Transverse colon (tissue), 4 donors: ENCODE results near the gene TLL1. TPM values are rescaled to one million over a fixed set of nuclear protein-coding genes. Genes with fewer than 3 reads are reported as not detected.

Experiments
- DNase-seq: peaks from one replicate; pipeline ENCODE4 v3.0.0-alpha.2; 2019
- H3K27ac ChIP-seq, 4 donors: fragments of 200-600 bp; sonication (generic); 2 replicates each; pipeline ENCODE4 v1.5.1; 2016 to 2018; ENCODE audit warnings: inconsistent platforms in 4 of 4
- H3K27me3 ChIP-seq: fragments of 200-600 bp; sonication (generic); 2 replicates; pipeline ENCODE4 v1.5.1; 2017; ENCODE audit warnings: inconsistent platforms
- H3K36me3 ChIP-seq, 4 donors: fragments of 200-600 bp; sonication (generic); 2 replicates each; pipeline ENCODE4 v1.5.1; 2017 to 2019; ENCODE audit warnings: inconsistent platforms in 4 of 4
- H3K4me1 ChIP-seq, 4 donors: fragments of 200-600 bp; sonication (generic); 2 replicates each; pipeline ENCODE4 v1.5.1; 2017 to 2020; ENCODE audit warnings: inconsistent platforms in 4 of 4
- H3K4me3 ChIP-seq, 4 donors: fragments of 200-600 bp; sonication (generic); 1 replicate in 1 of 4; 2 replicates in 3 of 4; pipeline versions ENCODE4 v1.5.1 to v1.6.1; 2017 to 2019; ENCODE audit warnings: inconsistent platforms in 4 of 4
- H3K9me3 ChIP-seq, 2 donors: fragments of 200-600 bp; sonication (generic); 2 replicates each; pipeline ENCODE4 v1.5.1; 2017 to 2019; ENCODE audit warnings: inconsistent platforms in 2 of 2
- EP300 ChIP-seq: sonication (generic); formaldehyde crosslinking; IDR thresholded peaks from one replicate; pipeline ENCODE4 v1.6.1; 2017; ENCODE audit warnings: antibody characterized with exemption, low read depth
- POLR2A ChIP-seq: fragments of 450-650 bp; IDR thresholded peaks from one replicate; pipeline ENCODE4 v1.6.1; 2016; ENCODE audit warnings: antibody characterized with exemption, mild to moderate bottlenecking, moderate library complexity
- POLR2AphosphoS5 ChIP-seq, 3 donors: sonication (generic); formaldehyde crosslinking; IDR thresholded peaks; one replicate each; pipeline ENCODE4 v1.6.1; 2016; ENCODE audit warnings: antibody characterized with exemption in 3 of 3
- WGBS, 2 donors: methylation state at CpG; one replicate each; pipeline ENCODE4 v1.1.5; 2018; ENCODE audit warnings: low coverage in 1 of 2; 5-methylcytosine and 5-hydroxymethylcytosine counted together
- in situ Hi-C, 4 donors: fragments of 200-750 bp; cut with MboI; loops; one replicate each; pipeline versions ENCODE4 v1.15.0 to v1.15.1; 2017; ENCODE audit warnings: low sequenced_read_pairs in 3 of 4, low pct_ligation_motif_present in 1 of 4, low pct_unique_long_range_greater_than_20kb in 1 of 4
- intact Hi-C: fragments of 100-400 bp; cut with DNase I; formaldehyde crosslinking; loops from one replicate; pipeline ENCODE4 v1.15.1; 2023; ENCODE audit warnings: low total_unique reads
- total RNA-seq, 4 donors: library from RNA; depleted of rRNA; stranded (reverse); fragments of >200 nt; gene quantifications; one replicate each; pipeline ENCODE4 v1.1.0, GENCODE V29; 2016
- TF ChIP-seq, protein P1 (sequence below), 5 experiments: fragments of 200-600 bp in 3 of 5; fragments of 450-650 bp in 2 of 5; sonication (generic) in 3 of 5; IDR thresholded peaks; 1 replicate in 2 of 5; 2 replicates in 3 of 5; pipeline ENCODE4 v1.5.1; 2016 to 2017; ENCODE audit warnings: antibody characterized with exemption in 5 of 5, inconsistent platforms in 3 of 5, mild to moderate bottlenecking in 2 of 5, moderate library complexity in 1 of 5

TLL1 gene
- total RNA-seq, 4 donors from 2014 or later, result 1.00 to 3.7 (median 1.6) TPM

DNA sequence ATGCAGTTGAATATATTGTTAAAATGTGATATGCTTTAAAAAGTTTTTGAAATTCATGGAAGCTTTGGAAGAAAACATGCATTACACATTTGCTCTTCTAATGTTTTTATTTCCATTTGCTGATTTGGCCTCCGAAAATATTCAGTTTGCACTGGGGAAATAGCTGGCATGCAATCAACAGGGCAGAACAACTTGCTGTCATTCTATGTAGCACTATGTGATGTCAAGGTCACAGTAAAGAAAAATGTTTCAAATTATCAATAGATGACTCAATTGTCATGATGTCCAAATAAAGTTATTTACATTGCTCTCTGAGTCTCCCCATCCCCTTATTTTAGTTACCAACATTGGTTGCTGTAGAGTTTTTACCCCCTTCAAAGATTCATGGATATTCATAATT, 119.2 kb downstream of the TLL1 start:
- WGBS, 2 donors, result 50 to 83% methylated on average over 1 of the region's 1 CpG
- DNase-seq, result no peak
- no peak overlapping the region for H3K4me3 ChIP-seq
- intact Hi-C loops (no loop called here), in situ Hi-C loops (no loop called here)
- TF ChIP-seq EP300 (no peak), POLR2A (no peak), POLR2AphosphoS5 (IDR thresholded peaks at IDR 0.05) (no peak)
- TF ChIP-seq, protein P1, sequence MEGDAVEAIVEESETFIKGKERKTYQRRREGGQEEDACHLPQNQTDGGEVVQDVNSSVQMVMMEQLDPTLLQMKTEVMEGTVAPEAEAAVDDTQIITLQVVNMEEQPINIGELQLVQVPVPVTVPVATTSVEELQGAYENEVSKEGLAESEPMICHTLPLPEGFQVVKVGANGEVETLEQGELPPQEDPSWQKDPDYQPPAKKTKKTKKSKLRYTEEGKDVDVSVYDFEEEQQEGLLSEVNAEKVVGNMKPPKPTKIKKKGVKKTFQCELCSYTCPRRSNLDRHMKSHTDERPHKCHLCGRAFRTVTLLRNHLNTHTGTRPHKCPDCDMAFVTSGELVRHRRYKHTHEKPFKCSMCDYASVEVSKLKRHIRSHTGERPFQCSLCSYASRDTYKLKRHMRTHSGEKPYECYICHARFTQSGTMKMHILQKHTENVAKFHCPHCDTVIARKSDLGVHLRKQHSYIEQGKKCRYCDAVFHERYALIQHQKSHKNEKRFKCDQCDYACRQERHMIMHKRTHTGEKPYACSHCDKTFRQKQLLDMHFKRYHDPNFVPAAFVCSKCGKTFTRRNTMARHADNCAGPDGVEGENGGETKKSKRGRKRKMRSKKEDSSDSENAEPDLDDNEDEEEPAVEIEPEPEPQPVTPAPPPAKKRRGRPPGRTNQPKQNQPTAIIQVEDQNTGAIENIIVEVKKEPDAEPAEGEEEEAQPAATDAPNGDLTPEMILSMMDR (IDR thresholded peaks at IDR 0.05), result no peak
- no peak overlapping the region for H3K27ac ChIP-seq
- no peaks in the 10 kb centered on the region for H3K27me3 ChIP-seq
- H3K9me3 ChIP-seq, result no peaks in the 10 kb centered on the region
- no peaks in the 10 kb centered on the region for H3K4me1 ChIP-seq
- H3K36me3 ChIP-seq, result no peaks in the 10 kb centered on the region

DNA sequence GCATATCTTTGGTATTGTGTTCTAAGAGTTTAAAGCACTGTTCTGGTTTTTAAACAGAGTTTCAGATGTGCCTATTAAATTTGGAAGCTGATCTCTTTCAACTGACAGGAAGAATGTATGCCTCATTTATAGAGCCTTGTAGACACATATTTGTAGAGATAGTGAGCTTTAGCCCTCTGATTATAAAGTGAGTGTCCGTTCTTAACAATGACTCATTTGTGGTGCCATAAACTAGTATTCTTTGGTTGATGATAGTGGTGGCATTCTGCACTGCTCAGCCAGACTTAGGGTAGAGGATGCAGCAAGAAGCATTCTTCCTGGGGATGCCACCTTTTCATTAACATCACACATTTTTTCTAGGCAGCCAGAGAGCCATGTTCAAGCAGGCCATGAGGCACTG, 121.7 kb downstream of the TLL1 start:
- intact Hi-C loops, result no loop called here
- TF ChIP-seq POLR2AphosphoS5 (IDR thresholded peaks at IDR 0.05) (no peak), EP300 (no peak), POLR2A (no peak)
- TF ChIP-seq, protein P1 (IDR thresholded peaks at IDR 0.05), result no peak
- H3K27ac ChIP-seq, result no peak overlapping the region
- no peak for DNase-seq
- no peaks in the 10 kb centered on the region for H3K4me1 ChIP-seq
- no peaks in the 10 kb centered on the region for H3K27me3 ChIP-seq
- in situ Hi-C loops, result no loop called here
- no peak overlapping the region for H3K4me3 ChIP-seq
- 20 to 23% methylated on average over 1 of the region's 1 CpG for WGBS, 2 donors
- H3K9me3 ChIP-seq, result no peaks in the 10 kb centered on the region
- no peaks in the 10 kb centered on the region for H3K36me3 ChIP-seq

DNA sequence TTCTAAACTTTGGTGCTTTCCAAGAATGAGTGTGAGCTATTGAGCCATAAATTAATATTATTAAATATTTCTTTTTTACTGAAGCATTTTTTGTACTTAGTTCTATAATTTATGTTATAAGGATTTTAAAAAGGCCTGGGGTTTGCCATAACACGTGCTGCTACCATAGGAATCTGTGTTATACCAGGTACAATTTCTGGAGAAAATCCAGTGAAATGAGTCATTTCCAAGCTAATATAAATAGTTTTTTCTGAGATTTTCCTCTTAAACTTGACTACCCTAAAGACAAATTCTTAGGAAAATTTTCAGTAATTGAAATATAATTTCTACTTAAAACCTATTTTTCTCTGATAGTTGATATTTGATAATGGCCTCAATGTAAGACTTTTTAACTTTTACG, 130.8 kb downstream of the TLL1 start:
- no peaks in the 10 kb centered on the region for H3K27me3 ChIP-seq
- no peak for DNase-seq
- no peaks in the 10 kb centered on the region for H3K9me3 ChIP-seq
- no peak for TF ChIP-seq POLR2AphosphoS5 (IDR thresholded peaks at IDR 0.05)
- no peak for TF ChIP-seq EP300
- no peaks in the 10 kb centered on the region for H3K36me3 ChIP-seq
- 72 to 79% methylated on average over 2 of the region's 2 CpGs for WGBS, 2 donors
- no peak overlapping the region for H3K4me3 ChIP-seq
- H3K4me1 ChIP-seq, result no peaks in the 10 kb centered on the region
- H3K27ac ChIP-seq, result no peak overlapping the region
- in situ Hi-C loops (no loop called here), intact Hi-C loops (no loop called here)

DNA sequence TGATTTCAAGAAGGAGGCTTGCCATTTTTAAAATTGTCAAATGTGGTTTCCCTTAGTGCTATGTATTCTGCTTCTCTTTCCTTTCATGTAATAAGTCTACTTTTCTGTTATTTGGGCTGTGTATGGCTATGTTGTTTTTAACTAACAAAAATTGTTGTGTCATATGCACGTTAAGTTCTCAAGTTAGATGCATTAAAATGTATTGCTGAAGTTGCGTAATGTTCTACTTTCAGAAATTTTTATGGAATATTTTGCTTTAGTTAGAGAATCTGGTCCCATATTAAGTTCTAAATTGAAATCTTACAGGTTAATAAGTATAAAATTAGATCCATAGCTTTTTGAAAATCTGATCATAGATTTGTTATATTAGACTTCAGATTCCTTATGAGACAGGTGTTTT, 133.2 kb downstream of the TLL1 start:
- DNase-seq, result no peak
- Histone ChIP-seq H3K27me3 (no peaks in the 10 kb centered on the region), H3K36me3 (no peaks in the 10 kb centered on the region), H3K9me3 (no peaks in the 10 kb centered on the region), H3K4me3 (no peak overlapping the region), H3K4me1 (no peaks in the 10 kb centered on the region), H3K27ac (no peak overlapping the region)
- in situ Hi-C loops (no loop called here), intact Hi-C loops (no loop called here)
- TF ChIP-seq, protein P1 (IDR thresholded peaks at IDR 0.05), result no peak
- TF ChIP-seq EP300 (no peak), POLR2AphosphoS5 (IDR thresholded peaks at IDR 0.05) (no peak), POLR2A (no peak)
- WGBS, 2 donors, result 79 to 83% methylated on average over 2 of the region's 2 CpGs

DNA sequence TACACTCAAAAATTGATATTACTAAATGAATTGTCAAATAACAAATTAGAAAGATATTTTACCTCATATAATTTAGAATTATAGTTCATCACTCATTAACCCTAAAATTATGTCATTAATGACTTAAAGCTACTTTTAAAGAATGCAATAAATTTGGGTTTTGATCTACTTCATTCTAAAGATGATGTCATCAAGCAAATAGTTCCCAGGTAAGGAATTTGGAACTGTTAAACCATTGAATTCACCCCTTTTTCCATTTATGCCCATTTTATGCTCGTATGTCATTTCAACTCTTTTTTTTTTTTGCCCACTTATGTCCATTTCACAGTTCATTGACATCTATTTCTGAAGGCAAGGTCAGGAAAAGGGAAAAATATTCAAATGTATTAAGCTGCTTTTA, 135.5 kb downstream of the TLL1 start:
- no peaks in the 10 kb centered on the region for H3K4me1 ChIP-seq
- no peaks in the 10 kb centered on the region for H3K36me3 ChIP-seq
- H3K27ac ChIP-seq, result no peak overlapping the region
- 58 to 71% methylated on average over 1 of the region's 1 CpG for WGBS, 2 donors
- in situ Hi-C loops (no loop called here), intact Hi-C loops (no loop called here)
- no peaks in the 10 kb centered on the region for H3K27me3 ChIP-seq
- no peak for TF ChIP-seq POLR2A
- TF ChIP-seq POLR2AphosphoS5 (IDR thresholded peaks at IDR 0.05), result no peak
- no peak for TF ChIP-seq EP300
- TF ChIP-seq, protein P1 (IDR thresholded peaks at IDR 0.05), result no peak
- no peak overlapping the region for H3K4me3 ChIP-seq
- no peak for DNase-seq
- no peaks in the 10 kb centered on the region for H3K9me3 ChIP-seq
